HG02798 (cell line): ENCODE results near the gene SLC5A7.

ENCODE experiments used
- ATAC-seq: cut with Tn5 transposase; IDR thresholded peaks from one replicate; pipeline ENCODE4 v1.9.1; 2021; ENCODE audit warnings: mild to moderate bottlenecking; ENCODE audit not compliant: unreplicated experiment, poor library complexity

The SLC5A7 gene

GRCh38 chr2:107986278-107987217, at the start of gene SLC5A7:
Gene SLC5A7 (plus strand): TSS chr2:107986524. CDS start chr2:107988156, 1,632 bp downstream.
- no peak for ATAC-seq

GRCh38 chr2:107961395-107961794, 24.9 kb upstream of the SLC5A7 start:
- ATAC-seq, result no peak

GRCh38 chr2:107964185-107964584, 22.1 kb upstream of the SLC5A7 start:
- no peak for ATAC-seq

GRCh38 chr2:107984707-107985106, 1.6 kb upstream of the SLC5A7 start:
- no peak for ATAC-seq

GRCh38 chr2:107988108-107988507, 1.8 kb downstream of the SLC5A7 start:
- ATAC-seq, result no peak

GRCh38 chr2:107989445-107989844, 3.1 kb downstream of the SLC5A7 start:
- ATAC-seq, result no peak

- ATAC-seq, result no peak
These were observed 4.4 kb downstream of the SLC5A7 start for GRCh38 chr2:107990718-107991117.

GRCh38 chr2:107992069-107992468, 5.7 kb downstream of the SLC5A7 start:
- ATAC-seq, result no peak

GRCh38 chr2:107999158-107999557, 12.8 kb downstream of the SLC5A7 start:
- no peak for ATAC-seq

- no peak for ATAC-seq
These were observed 24.7 kb downstream of the SLC5A7 start for GRCh38 chr2:108010912-108011591.

- no peak for ATAC-seq
These were observed 27.0 kb downstream of the SLC5A7 start for GRCh38 chr2:108013305-108013704.

- no peak for ATAC-seq
These were observed 36.3 kb downstream of the SLC5A7 start for GRCh38 chr2:108022628-108023027.

- no peak for ATAC-seq
These were observed 37.5 kb downstream of the SLC5A7 start for GRCh38 chr2:108023776-108024175.

GRCh38 chr2:108026092-108026794, 39.9 kb downstream of the SLC5A7 start:
- no peak for ATAC-seq

- no peak for ATAC-seq
These were observed 43.2 kb downstream of the SLC5A7 start for GRCh38 chr2:108029496-108029895.

- ATAC-seq, result no peak
These were observed 43.6 kb downstream of the SLC5A7 start for GRCh38 chr2:108029912-108030311.

GRCh38 chr2:108031471-108031941, 45.2 kb downstream of the SLC5A7 start:
- no peak for ATAC-seq

- no peak for ATAC-seq
These were observed 48.5 kb downstream of the SLC5A7 start for GRCh38 chr2:108034843-108035242.

- ATAC-seq, result no peak
These were observed 62.4 kb downstream of the SLC5A7 start for GRCh38 chr2:108048752-108049151.

- ATAC-seq, result no peak
These were observed 72.3 kb downstream of the SLC5A7 start for GRCh38 chr2:108058576-108059137.
